SU-DHL-6 (cell line): Measurements from ENCODE around the gene MAML3.

Experiments
- H2AFZ ChIP-seq: fragments of 200-600 bp; sonication (generic); 2 replicates; pipeline ENCODE4 v1.6.1; 2014; ENCODE audit warnings: low read depth, mild to moderate bottlenecking, moderate library complexity, mixed read lengths, antibody characterized with exemption, low read length; ENCODE audit not compliant: severe bottlenecking
- H3F3A ChIP-seq: fragments of 200-600 bp; shearing (Covaris generic); 2 replicates; pipeline ENCODE4 v1.6.0; 2016; ENCODE audit warnings: antibody characterized with exemption, mild to moderate bottlenecking; ENCODE audit not compliant: insufficient read depth
- H3K27ac ChIP-seq: fragments of 200-600 bp; sonication (generic); 2 replicates; pipeline ENCODE4 v1.5.1; 2016; ENCODE audit warnings: low read depth, mild to moderate bottlenecking, low read length, moderate library complexity, mixed read lengths
- H3K27me3 ChIP-seq: fragments of 200-600 bp; sonication (generic), shearing (Covaris generic); 2 replicates; pipeline ENCODE4 v1.6.0; 2014; ENCODE audit warnings: mild to moderate bottlenecking, low read length
- H3K36me3 ChIP-seq: fragments of 200-600 bp; sonication (generic); 2 replicates; pipeline ENCODE4 v1.6.1; 2014; ENCODE audit warnings: mild to moderate bottlenecking, low read length, mixed read lengths
- H3K4me2 ChIP-seq: fragments of 300-600, 200-600 bp; shearing (Covaris generic), sonication (generic); 2 replicates; pipeline ENCODE4 v1.6.0; 2014; ENCODE audit warnings: low read length, low read depth, mild to moderate bottlenecking; ENCODE audit not compliant: poor library complexity, severe bottlenecking
- H3K4me3 ChIP-seq: fragments of 200-600 bp; sonication (generic); 2 replicates; pipeline ENCODE4 v1.5.1; 2014; ENCODE audit warnings: antibody characterized with exemption, low read length, mild to moderate bottlenecking, mixed read lengths; ENCODE audit not compliant: insufficient read depth, poor library complexity, severe bottlenecking
- H3K79me2 ChIP-seq: fragments of 200-600 bp; sonication (generic); 2 replicates; pipeline ENCODE4 v1.6.1; 2014; ENCODE audit warnings: mild to moderate bottlenecking, low read length, moderate library complexity; ENCODE audit not compliant: insufficient read depth
- H3K9ac ChIP-seq: fragments of 200-600 bp; sonication (generic); 2 replicates; pipeline ENCODE4 v1.7.0; 2014; ENCODE audit warnings: mild to moderate bottlenecking, low read length
- H3K9me2 ChIP-seq: fragments of 200-600 bp; sonication (generic); replicated peaks from 2 replicates; pipeline ENCODE4 v1.6.1; 2014; ENCODE audit warnings: low read length; ENCODE audit not compliant: insufficient read depth
- H3K9me3 ChIP-seq: fragments of 200-600 bp; sonication (generic); 2 replicates; pipeline ENCODE4 v1.6.1; 2014; ENCODE audit warnings: low read length, mixed read lengths; ENCODE audit not compliant: insufficient read depth
- H4K20me1 ChIP-seq: fragments of 200-600 bp; sonication (generic); 2 replicates; pipeline ENCODE4 v1.6.1; 2014; ENCODE audit warnings: low read depth, mild to moderate bottlenecking, antibody characterized with exemption, low read length, moderate library complexity, mixed read lengths
- CTCF ChIP-seq: fragments of 200-600 bp; sonication (generic); IDR thresholded peaks from one replicate; pipeline ENCODE4 v1.5.1; 2017; ENCODE audit warnings: antibody characterized with exemption, mild to moderate bottlenecking, low read length, moderate library complexity; ENCODE audit not compliant: insufficient read depth, poor library complexity, severe bottlenecking
- EZH2phosphoT487 ChIP-seq: fragments of 200-600 bp; sonication (generic), shearing (Covaris generic); conservative IDR thresholded peaks from 2 replicates; pipeline ENCODE4 v1.6.1; 2018; ENCODE audit warnings: mild to moderate bottlenecking, antibody characterized with exemption, low read length, moderate library complexity, mixed read lengths

MAML3 gene

GRCh38 chr4:139887962-139888735, 265.8 kb downstream of the MAML3 start:
- no peak overlapping the region for H3K4me3 ChIP-seq
- no peaks in the 10 kb centered on the region for H3F3A ChIP-seq
- H3K9me2 ChIP-seq = no peaks in the 10 kb centered on the region
- no peak overlapping the region for H3K4me2 ChIP-seq
- no peak overlapping the region for H3K9ac ChIP-seq
- H3K27ac ChIP-seq = no peak overlapping the region
- TF ChIP-seq EZH2phosphoT487 = no peak
- TF ChIP-seq CTCF = no peak
- H3K36me3 ChIP-seq = no peaks in the 10 kb centered on the region
- no peak overlapping the region for H2AFZ ChIP-seq
- H3K9me3 ChIP-seq = no peaks in the 10 kb centered on the region
- H3K79me2 ChIP-seq = no peaks in the 10 kb centered on the region
- H4K20me1 ChIP-seq = no peaks in the 10 kb centered on the region
- no peaks in the 10 kb centered on the region for H3K27me3 ChIP-seq

- Histone ChIP-seq H2AFZ (no peak overlapping the region), H3K9me3 (no peaks in the 10 kb centered on the region)
- TF ChIP-seq EZH2phosphoT487 = no peak
- TF ChIP-seq CTCF = no peak
Observed at GRCh38 chr4:139887376-139887802, 266.6 kb downstream of the MAML3 start.

GRCh38 chr4:139886798-139887197, 267.2 kb downstream of the MAML3 start:
- no peak overlapping the region for H3K9ac ChIP-seq
- H3K36me3 ChIP-seq = no peaks in the 10 kb centered on the region
- H3K9me3 ChIP-seq = no peaks in the 10 kb centered on the region
- H4K20me1 ChIP-seq = no peaks in the 10 kb centered on the region
- H3K4me3 ChIP-seq = no peak overlapping the region
- no peak overlapping the region for H2AFZ ChIP-seq
- TF ChIP-seq EZH2phosphoT487 = no peak
- TF ChIP-seq CTCF = no peak
- no peak overlapping the region for H3K27ac ChIP-seq
- H3F3A ChIP-seq = no peaks in the 10 kb centered on the region
- H3K9me2 ChIP-seq = no peaks in the 10 kb centered on the region
- no peak overlapping the region for H3K4me2 ChIP-seq
- no peaks in the 10 kb centered on the region for H3K27me3 ChIP-seq
- H3K79me2 ChIP-seq = no peaks in the 10 kb centered on the region

More at GRCh38 chr4:139887376-139887802, 266.6 kb downstream of the MAML3 start:
- Histone ChIP-seq H3K9me2 (no peaks in the 10 kb centered on the region), H3K79me2 (no peaks in the 10 kb centered on the region), H3K36me3 (no peaks in the 10 kb centered on the region), H3K27ac (no peak overlapping the region), H3K9ac (no peak overlapping the region), H4K20me1 (no peaks in the 10 kb centered on the region), H3K4me3 (no peak overlapping the region), H3K4me2 (no peak overlapping the region), H3K27me3 (no peaks in the 10 kb centered on the region), H3F3A (no peaks in the 10 kb centered on the region)
